KBM-7 (cell line): ENCODE measurements around the gene ITK.
A peak's percentile ranks its signal among the peaks of the same experiment; 100 is the strongest.

Experiments
- DNase-seq: peaks from one replicate; pipeline ENCODE4 v3.0.0-alpha.2; 2015
- in situ Hi-C: fragments of 300-500 bp; cut with MboI; formaldehyde crosslinking; loops from 2 replicates; pipeline ENCODE4 v1.14.3; 2020; ENCODE audit warnings: low sequenced_read_pairs, low pct_unique_long_range_greater_than_20kb, mixed read lengths

Gene ITK

GRCh38 chr5:157180374-157181264 is at the start of gene ITK:
Gene ITK (plus strand): TSS chr5:157180840. CDS start chr5:157180978, 138 bp downstream.
- DNase-seq = no peak
- in situ Hi-C loops = no loop called here

GRCh38 chr5:157130925-157131324 is 49.7 kb upstream of the ITK start:
- no peak for DNase-seq
- in situ Hi-C loops = no loop called here

- DNase-seq = no peak
- in situ Hi-C loops = no loop called here
Observed at GRCh38 chr5:157132281-157132612, 48.4 kb upstream of the ITK start.

GRCh38 chr5:157137691-157138090 is 42.9 kb upstream of the ITK start:
- no peak for DNase-seq
- in situ Hi-C loops = no loop called here

GRCh38 chr5:157142317-157143126 is 38.1 kb upstream of the ITK start, which contains the start of gene MED7:
Gene MED7 (minus strand): TSS chr5:157142865. CDS start chr5:157139431, 3,434 bp downstream.
- in situ Hi-C loops = no loop called here
- peak; percentile 98 for DNase-seq

- no peak for DNase-seq
- in situ Hi-C loops = no loop called here
Observed at GRCh38 chr5:157143127-157143971, 37.3 kb upstream of the ITK start.

- DNase-seq = peak; percentile 79
Observed at GRCh38 chr5:157148734-157149615, 31.7 kb upstream of the ITK start.

GRCh38 chr5:157150995-157151394 is 29.6 kb upstream of the ITK start:
- in situ Hi-C loops = no loop called here
- DNase-seq = no peak

More at GRCh38 chr5:157148734-157149615, 31.7 kb upstream of the ITK start:
- in situ Hi-C loops = no loop called here

GRCh38 chr5:157155297-157155696 is 25.3 kb upstream of the ITK start:
- in situ Hi-C loops = no loop called here
- no peak for DNase-seq

- in situ Hi-C loops = no loop called here
Observed at GRCh38 chr5:157157293-157157891, 23.2 kb upstream of the ITK start.

GRCh38 chr5:157159209-157159751 is 21.4 kb upstream of the ITK start:
- DNase-seq = no peak
- in situ Hi-C loops = no loop called here

More at GRCh38 chr5:157157293-157157891, 23.2 kb upstream of the ITK start:
- DNase-seq = no peak

GRCh38 chr5:157160001-157160400 is 20.6 kb upstream of the ITK start:
- in situ Hi-C loops = no loop called here
- no peak for DNase-seq

GRCh38 chr5:157161996-157162395 is 18.6 kb upstream of the ITK start:
- DNase-seq = no peak
- in situ Hi-C loops = no loop called here

GRCh38 chr5:157162919-157163510 is 17.6 kb upstream of the ITK start:
- in situ Hi-C loops = no loop called here
- DNase-seq = no peak

GRCh38 chr5:157164521-157164920 is 16.1 kb upstream of the ITK start:
- no peak for DNase-seq
- in situ Hi-C loops = no loop called here

GRCh38 chr5:157165261-157165660 is 15.4 kb upstream of the ITK start:
- in situ Hi-C loops = no loop called here
- no peak for DNase-seq

GRCh38 chr5:157165668-157166067 is 15.0 kb upstream of the ITK start:
- in situ Hi-C loops = no loop called here
- no peak for DNase-seq
